ENCODE results near the gene ZNF618.

Gene ZNF618

DNA sequence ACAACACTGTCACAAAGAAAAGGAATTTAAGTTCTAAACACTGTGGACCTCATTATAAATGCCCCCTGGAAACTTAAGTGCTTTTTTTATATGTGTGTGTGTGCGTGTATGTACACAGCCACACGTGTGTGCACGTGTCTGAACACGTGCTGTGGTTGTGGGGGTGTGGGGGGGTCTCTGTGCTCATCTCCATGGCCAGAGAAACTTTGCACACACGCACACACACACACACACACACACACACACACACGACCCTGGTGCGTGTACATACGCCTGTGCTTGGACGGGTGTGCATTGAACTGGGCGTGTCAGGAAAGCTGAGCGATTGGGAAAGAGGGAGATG is 174.1 kb downstream of the ZNF618 start:
- H3K27ac Mint-ChIP-seq: no peak overlapping the region
- H3K4me3 Mint-ChIP-seq: no peak overlapping the region
- no peaks in the 10 kb centered on the region for H3K27me3 Mint-ChIP-seq
- H3K36me3 Mint-ChIP-seq (ENCODE audit: low read depth): no peaks in the 10 kb centered on the region
- H3K9me3 Mint-ChIP-seq: no peaks in the 10 kb centered on the region
- H3K4me1 Mint-ChIP-seq (ENCODE audit: low read depth): no peaks in the 10 kb centered on the region

DNA sequence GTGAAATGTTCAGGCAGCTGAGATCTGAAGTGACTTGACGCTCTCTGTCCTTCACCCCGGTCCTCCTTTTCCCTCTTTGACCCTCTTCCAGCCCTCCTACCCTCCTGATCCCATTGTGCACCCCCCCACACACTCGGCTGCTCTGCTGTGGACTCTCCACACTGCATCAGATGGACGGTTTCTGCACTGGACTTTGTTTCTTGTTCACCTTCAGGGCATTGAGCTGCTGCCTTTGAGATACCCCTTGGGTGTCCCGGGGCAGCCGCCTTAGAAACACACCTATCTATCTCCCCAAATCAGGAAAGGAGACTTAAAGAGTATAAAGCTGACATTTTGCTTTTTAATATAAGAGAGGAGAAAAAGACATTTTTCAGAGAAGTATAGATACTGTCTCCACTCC is 174.5 kb downstream of the ZNF618 start:
- Mint-ChIP-seq H3K27ac (no peak overlapping the region), H3K4me3 (no peak overlapping the region), H3K9me3 (no peaks in the 10 kb centered on the region), H3K36me3 (ENCODE audit: low read depth) (no peaks in the 10 kb centered on the region), H3K4me1 (ENCODE audit: low read depth) (no peaks in the 10 kb centered on the region), H3K27me3 (no peaks in the 10 kb centered on the region)

DNA sequence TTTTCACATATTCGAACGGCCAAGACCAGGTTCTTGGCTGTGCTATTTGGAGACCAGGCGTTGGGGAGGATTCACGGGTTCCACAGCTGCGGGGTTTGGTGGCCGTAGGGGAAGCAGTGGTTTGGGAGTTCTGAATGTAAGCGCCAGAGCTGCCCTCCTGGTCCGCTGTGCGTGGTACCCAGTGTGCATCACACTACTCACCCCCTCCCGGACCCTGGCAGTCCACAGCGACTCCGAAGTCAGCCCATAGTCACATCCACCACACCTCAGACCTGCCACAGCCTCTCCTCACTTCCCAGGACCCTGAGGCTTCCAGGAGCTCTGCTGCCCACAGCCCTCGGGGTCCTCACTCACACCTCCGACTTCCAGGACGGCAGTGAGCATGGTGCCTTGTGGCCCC is 175.2 kb downstream of the ZNF618 start:
- H3K36me3 Mint-ChIP-seq (ENCODE audit: low read depth): no peaks in the 10 kb centered on the region
- no peaks in the 10 kb centered on the region for H3K27me3 Mint-ChIP-seq
- H3K9me3 Mint-ChIP-seq: no peaks in the 10 kb centered on the region
- H3K27ac Mint-ChIP-seq: no peak overlapping the region
- no peaks in the 10 kb centered on the region for H3K4me1 Mint-ChIP-seq (ENCODE audit: low read depth)
- no peak overlapping the region for H3K4me3 Mint-ChIP-seq

DNA sequence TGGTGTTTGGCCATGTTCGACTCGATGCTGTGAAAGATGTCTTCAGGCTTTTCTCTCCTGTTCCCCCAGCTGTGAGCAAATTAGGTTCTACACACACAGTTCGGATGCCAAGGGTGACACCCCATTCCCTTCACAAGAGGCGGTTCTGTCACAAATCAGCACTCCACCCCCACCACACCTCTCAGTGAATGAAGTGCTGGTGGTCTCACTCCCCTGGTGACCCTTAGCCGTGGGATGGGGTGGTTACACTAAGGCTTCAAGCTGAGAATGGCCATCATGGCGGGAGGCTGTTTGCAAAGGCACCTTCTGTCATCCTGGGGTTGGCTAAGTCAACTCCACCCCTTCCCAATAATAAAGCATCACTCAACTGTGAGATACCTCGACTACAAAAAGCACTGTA is 175.6 kb downstream of the ZNF618 start:
- no peaks in the 10 kb centered on the region for H3K36me3 Mint-ChIP-seq (ENCODE audit: low read depth)
- no peaks in the 10 kb centered on the region for H3K4me1 Mint-ChIP-seq (ENCODE audit: low read depth)
- H3K4me3 Mint-ChIP-seq: no peak overlapping the region
- no peak overlapping the region for H3K27ac Mint-ChIP-seq
- no peaks in the 10 kb centered on the region for H3K27me3 Mint-ChIP-seq
- H3K9me3 Mint-ChIP-seq: no peaks in the 10 kb centered on the region

DNA sequence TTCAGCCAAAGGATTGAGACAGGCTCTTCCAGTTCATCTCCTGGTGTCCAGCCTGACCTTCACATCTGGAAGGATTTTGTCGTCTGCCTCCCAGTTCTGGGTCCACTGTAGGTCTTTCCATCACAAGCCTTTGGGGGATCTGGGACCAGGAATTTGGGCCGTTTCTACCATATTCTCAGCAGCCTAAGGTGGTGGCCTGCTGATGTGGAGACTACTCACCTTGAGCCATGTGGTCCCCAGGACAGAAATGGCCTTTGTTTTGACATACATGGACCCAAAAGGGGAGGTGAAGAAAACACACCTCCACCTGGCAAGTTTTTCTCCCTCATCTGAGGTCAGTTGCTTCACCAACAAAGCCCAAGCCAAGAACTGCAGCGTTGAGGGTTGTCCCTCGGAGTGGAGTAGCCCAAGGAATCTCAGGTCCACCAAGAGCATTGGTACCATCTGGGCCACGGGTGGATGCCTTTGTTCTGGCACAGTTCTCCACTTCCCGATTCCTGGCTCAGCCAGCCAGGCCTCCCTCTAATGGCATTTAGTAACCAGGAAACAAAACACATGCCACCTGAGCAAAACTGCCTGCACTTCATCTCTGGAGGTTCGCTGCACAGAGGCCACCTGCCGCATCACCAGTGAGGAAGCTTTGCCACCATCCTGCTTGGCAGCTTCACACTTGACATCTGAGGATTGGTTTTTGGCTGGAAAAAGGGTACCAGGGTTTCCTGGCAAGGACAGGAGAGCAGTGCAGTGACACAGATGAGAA is 177.3 kb downstream of the ZNF618 start:
- H3K36me3 Mint-ChIP-seq (ENCODE audit: low read depth): no peaks in the 10 kb centered on the region
- H3K4me1 Mint-ChIP-seq (ENCODE audit: low read depth): no peaks in the 10 kb centered on the region
- no peak overlapping the region for H3K27ac Mint-ChIP-seq
- no peaks in the 10 kb centered on the region for H3K27me3 Mint-ChIP-seq
- no peak overlapping the region for H3K4me3 Mint-ChIP-seq
- no peaks in the 10 kb centered on the region for H3K9me3 Mint-ChIP-seq

DNA sequence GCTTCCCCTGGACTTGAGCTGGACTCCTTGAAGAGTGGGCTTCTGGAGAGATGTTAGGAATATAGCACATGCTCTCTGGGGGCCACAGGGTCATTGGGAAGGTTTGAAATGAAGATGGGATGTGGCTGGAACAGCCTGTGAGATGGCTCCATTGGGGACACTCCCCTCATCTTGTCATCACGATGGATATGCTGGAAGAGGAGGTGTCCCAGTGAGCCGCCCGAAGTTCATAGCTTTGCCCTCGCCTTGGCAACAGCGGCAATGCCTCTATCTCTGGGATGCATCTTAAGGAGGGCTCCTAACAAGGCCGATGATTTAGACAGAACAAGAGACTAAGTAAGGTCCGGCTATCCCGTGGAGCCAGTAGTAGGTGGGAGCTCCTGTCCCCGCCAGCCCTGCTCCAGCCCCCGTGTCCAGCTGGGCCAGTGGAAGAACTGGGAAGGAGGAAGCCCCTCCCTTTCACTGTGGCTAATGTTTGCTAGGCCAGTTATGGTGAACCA is 178.1 kb downstream of the ZNF618 start:
- Mint-ChIP-seq H3K4me3 (no peak overlapping the region), H3K9me3 (no peaks in the 10 kb centered on the region), H3K27me3 (no peaks in the 10 kb centered on the region), H3K4me1 (ENCODE audit: low read depth) (no peaks in the 10 kb centered on the region), H3K27ac (no peak overlapping the region), H3K36me3 (ENCODE audit: low read depth) (no peaks in the 10 kb centered on the region)

DNA sequence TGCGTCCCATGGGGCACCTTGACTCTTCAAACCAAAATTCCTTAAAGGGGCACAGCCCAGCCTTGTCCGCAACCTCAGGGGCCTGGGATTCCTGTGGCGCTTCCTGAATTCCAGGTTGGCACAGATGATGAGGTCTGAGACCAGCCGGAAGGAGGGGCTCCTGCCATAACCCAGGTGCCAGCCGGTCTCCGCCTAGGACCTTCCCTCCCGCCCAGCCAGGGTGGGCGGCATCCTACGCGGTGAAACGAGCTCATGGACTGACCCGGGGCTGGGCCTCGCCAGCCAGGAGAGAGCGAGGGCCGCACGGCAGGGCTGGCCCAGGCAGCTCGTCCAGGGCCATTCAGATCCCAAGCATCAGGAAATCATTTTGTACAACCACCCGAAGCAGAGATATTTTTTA is 179.0 kb downstream of the ZNF618 start:
- Mint-ChIP-seq H3K27ac (no peak overlapping the region), H3K9me3 (no peaks in the 10 kb centered on the region), H3K36me3 (ENCODE audit: low read depth) (no peaks in the 10 kb centered on the region), H3K4me1 (ENCODE audit: low read depth) (no peaks in the 10 kb centered on the region), H3K27me3 (no peaks in the 10 kb centered on the region), H3K4me3 (no peak overlapping the region)

DNA sequence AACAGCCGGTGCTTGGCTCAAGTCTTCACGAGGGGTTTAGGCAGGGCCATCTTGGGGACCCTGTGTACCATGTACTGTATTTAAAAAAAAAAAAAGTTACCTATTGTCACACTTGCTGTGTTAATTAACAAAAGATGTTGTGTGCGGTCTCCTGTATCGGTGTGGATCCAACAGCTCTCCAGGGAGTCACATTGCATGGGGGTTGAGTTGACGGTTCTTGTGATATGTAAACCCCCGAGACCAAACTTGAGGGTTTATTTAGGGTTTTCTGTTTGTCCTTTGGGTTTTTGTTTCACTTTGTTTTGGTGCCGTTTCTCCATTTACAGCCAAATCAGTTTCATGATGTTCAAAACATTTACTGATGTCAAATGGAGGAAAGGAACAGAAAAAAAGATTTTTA is 179.8 kb downstream of the ZNF618 start:
- H3K27ac Mint-ChIP-seq: no peak overlapping the region
- no peaks in the 10 kb centered on the region for H3K4me1 Mint-ChIP-seq (ENCODE audit: low read depth)
- no peaks in the 10 kb centered on the region for H3K27me3 Mint-ChIP-seq
- H3K4me3 Mint-ChIP-seq: no peak overlapping the region
- no peaks in the 10 kb centered on the region for H3K9me3 Mint-ChIP-seq
- H3K36me3 Mint-ChIP-seq (ENCODE audit: low read depth): no peaks in the 10 kb centered on the region

DNA sequence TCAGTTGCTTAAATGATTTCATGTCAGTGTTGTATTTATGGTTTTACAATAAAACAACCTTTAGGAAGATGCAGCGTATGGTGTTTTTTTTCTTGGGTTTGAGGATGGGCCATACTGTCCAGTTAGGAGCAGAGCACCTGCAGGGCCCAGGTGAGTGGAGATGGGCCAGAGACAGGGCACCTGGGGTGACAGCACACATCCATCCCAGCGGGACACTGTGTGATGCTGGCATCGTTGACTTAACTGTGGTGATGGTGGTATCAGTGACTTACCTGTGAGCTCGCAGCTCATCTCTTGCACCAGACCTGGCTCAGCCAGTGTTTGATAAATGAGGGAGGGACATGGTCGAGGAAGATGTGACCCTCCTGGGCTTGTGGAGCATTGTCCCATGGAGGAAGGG is 180.4 kb downstream of the ZNF618 start:
- Mint-ChIP-seq H3K4me1 (ENCODE audit: low read depth) (no peaks in the 10 kb centered on the region), H3K36me3 (ENCODE audit: low read depth) (no peaks in the 10 kb centered on the region), H3K27ac (no peak overlapping the region), H3K4me3 (no peak overlapping the region), H3K27me3 (no peaks in the 10 kb centered on the region), H3K9me3 (no peaks in the 10 kb centered on the region)

DNA sequence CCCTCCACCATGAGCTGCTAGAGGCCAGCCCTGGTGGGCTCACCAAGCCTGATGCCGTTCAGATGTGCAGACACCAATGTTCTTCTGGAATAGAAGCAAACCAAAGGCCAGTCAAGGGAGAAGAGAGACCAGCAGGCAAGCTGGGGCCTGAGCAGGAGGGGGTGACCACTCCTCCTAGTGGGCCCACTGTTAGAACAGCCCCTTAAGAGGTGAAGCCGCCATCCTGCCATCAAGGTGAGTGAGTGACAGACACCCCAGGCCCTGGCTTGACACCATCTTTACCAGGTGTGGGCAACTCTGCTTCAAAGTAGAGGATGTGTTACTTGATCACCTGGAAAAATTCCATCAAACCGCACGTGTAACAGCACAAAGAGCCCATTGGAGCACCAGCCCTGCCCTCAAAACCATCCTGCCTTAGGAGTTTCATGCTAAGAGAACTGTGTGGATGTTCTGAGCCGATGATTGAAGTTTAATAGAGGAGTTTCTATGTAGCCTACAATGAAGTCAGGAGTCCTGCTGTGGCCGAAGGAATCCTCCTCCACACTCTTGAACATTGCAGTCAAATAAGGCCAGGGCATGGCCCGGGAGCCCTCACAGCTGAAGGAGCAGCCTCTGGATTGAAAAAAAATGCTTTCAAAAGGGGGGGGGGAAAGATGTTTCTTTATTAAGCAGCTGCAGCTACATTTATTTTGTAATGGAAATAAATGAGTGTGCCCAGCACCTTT is 181.2 kb downstream of the ZNF618 start:
- no peaks in the 10 kb centered on the region for H3K27me3 Mint-ChIP-seq
- H3K9me3 Mint-ChIP-seq: no peaks in the 10 kb centered on the region
- H3K27ac Mint-ChIP-seq: no peak overlapping the region
- H3K4me1 Mint-ChIP-seq (ENCODE audit: low read depth): no peaks in the 10 kb centered on the region
- H3K36me3 Mint-ChIP-seq (ENCODE audit: low read depth): no peaks in the 10 kb centered on the region
- no peak overlapping the region for H3K4me3 Mint-ChIP-seq

DNA sequence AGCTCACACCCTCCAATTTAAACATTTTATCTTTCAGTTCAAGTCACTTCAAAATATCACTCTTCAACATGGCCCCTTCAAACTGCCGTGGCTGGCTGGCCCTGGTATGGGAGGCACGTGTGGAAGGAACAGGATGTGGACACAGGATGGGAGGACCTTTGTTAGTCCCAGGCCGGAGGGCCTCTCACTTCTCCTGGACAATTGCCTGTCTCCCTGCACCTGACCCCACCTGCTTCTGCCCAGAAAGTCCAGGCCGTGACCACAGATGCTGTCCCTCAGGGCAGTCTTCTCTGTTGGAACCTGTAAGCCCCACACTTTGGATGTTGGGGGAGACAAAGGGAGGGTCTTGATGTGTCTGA is 182.6 kb downstream of the ZNF618 start:
- no peak overlapping the region for H3K4me3 Mint-ChIP-seq
- no peaks in the 10 kb centered on the region for H3K36me3 Mint-ChIP-seq (ENCODE audit: low read depth)
- no peaks in the 10 kb centered on the region for H3K4me1 Mint-ChIP-seq (ENCODE audit: low read depth)
- peaks cover 2% of the 10 kb centered on the region for H3K27me3 Mint-ChIP-seq
- no peaks in the 10 kb centered on the region for H3K9me3 Mint-ChIP-seq
- no peak overlapping the region for H3K27ac Mint-ChIP-seq

DNA sequence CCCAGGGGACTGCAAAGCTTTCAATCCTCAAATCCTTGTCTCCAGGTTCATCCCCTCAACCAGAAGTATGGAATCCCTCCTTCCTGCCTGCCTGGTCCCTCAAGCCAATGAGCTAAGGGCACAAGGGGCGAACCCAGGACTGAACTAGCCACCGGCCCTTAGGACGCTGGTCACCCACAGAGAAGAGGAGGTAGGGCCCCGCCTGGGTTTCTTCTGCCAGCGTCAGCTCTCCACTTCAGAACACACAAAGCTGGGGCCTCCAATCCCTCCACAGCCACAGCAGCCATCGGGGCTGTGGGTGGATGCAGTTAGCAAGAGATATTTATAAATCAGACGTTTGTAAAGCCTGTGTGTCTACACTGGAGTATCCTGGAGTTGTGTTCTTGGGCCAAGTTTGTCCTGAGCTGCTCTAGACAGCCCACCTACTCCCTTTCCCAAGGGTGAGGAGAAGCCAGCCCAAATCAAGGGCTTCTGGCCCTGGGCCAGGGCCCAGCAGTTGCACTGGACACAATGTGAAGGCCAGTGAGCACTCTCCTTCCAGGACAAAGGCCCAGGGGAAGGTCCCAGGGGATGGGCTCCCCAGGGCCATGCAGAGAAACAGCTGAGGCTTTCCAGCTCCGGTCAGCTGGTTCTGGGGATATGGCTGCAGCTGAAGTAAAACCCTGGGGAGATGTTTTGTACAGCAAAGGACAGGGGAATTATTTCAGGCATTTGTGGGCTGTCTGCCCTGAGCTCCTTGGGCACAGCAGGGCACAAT is 183.1 kb downstream of the ZNF618 start:
- H3K27me3 Mint-ChIP-seq: peaks cover 4% of the 10 kb centered on the region
- H3K9me3 Mint-ChIP-seq: no peaks in the 10 kb centered on the region

DNA sequence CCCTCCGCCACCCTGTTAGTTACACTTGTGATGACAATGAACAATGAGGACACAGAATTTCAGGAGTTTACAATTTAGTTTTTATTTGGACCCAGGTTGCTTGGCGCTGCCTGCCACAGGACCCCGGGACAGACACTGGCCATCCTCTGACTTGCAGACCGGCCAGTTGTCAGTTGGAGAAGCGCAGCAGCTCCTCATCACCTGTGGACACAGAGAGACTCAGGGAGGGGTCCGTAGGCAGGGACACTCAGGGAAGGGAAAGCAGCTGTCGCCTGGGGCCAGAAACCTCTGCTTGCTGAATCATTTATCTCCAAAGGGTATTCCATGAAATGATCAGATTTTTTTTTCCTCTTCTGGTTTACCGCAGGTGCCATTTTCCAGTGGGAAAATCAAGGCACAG is 184.0 kb downstream of the ZNF618 start:
- Mint-ChIP-seq H3K4me3 (no peak overlapping the region), H3K4me1 (ENCODE audit: low read depth) (no peaks in the 10 kb centered on the region), H3K36me3 (ENCODE audit: low read depth) (no peaks in the 10 kb centered on the region), H3K9me3 (no peaks in the 10 kb centered on the region), H3K27ac (no peak overlapping the region), H3K27me3 (peaks cover 4% of the 10 kb centered on the region)

More for the DNA sequence above, 183.1 kb downstream of the ZNF618 start:
- Mint-ChIP-seq H3K27ac (no peak overlapping the region), H3K36me3 (ENCODE audit: low read depth) (no peaks in the 10 kb centered on the region), H3K4me1 (ENCODE audit: low read depth) (no peaks in the 10 kb centered on the region), H3K4me3 (no peak overlapping the region)

DNA sequence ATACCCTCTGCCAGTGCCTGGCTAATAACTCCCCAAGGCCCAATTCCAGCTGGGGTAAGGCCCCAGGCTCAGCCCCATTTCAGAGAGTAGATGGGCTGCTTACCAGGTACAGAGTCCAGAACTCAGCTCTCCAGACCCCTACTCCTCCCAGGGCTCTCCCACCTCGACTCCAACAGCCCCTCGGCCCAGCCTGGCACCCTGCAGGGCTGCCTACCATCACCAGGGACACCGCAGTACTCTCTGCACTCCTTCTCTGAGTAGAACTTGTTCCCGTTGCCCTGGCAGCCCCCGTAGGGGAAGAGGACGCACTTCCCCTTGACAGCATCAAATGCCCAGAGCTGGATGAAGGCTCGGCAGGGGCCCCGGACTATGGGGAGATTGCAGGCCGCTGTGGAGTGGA is 184.6 kb downstream of the ZNF618 start:
- no peaks in the 10 kb centered on the region for H3K36me3 Mint-ChIP-seq (ENCODE audit: low read depth)
- H3K27ac Mint-ChIP-seq: no peak overlapping the region
- no peak overlapping the region for H3K4me3 Mint-ChIP-seq
- H3K27me3 Mint-ChIP-seq: peaks cover 4% of the 10 kb centered on the region
- H3K4me1 Mint-ChIP-seq (ENCODE audit: low read depth): no peaks in the 10 kb centered on the region
- H3K9me3 Mint-ChIP-seq: no peaks in the 10 kb centered on the region

DNA sequence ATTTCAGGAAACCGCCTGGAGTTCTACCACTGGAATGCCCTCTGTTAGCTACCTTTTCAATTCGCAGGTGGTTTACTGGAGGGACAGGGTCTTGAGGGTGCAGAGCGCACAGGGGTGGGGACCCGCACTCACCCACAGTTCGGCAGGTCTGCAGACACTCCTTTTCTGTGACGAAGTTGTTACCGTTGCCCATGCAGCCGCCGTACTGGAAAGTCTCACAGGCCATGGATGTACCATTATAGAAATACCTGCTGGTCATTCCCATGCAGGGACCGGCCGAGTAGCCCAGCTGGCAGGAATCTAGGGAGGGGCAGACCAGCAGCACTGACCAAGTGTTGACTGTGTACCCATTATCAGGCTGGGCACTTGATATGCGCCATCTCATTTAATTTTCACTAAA is 185.2 kb downstream of the ZNF618 start:
- no peaks in the 10 kb centered on the region for H3K36me3 Mint-ChIP-seq (ENCODE audit: low read depth)
- H3K27ac Mint-ChIP-seq: no peak overlapping the region
- no peak overlapping the region for H3K4me3 Mint-ChIP-seq
- no peaks in the 10 kb centered on the region for H3K9me3 Mint-ChIP-seq
- H3K27me3 Mint-ChIP-seq: peaks cover 4% of the 10 kb centered on the region
- no peaks in the 10 kb centered on the region for H3K4me1 Mint-ChIP-seq (ENCODE audit: low read depth)
